Suppressor macrophage treated with lipopolysaccharide for 4 hours (primary cell): ENCODE results near the gene SH3TC2.

Experiments used
- DNase-seq: peaks from one replicate; pipeline ENCODE4 v3.0.0-alpha.2; 2020

The SH3TC2 gene

DNA sequence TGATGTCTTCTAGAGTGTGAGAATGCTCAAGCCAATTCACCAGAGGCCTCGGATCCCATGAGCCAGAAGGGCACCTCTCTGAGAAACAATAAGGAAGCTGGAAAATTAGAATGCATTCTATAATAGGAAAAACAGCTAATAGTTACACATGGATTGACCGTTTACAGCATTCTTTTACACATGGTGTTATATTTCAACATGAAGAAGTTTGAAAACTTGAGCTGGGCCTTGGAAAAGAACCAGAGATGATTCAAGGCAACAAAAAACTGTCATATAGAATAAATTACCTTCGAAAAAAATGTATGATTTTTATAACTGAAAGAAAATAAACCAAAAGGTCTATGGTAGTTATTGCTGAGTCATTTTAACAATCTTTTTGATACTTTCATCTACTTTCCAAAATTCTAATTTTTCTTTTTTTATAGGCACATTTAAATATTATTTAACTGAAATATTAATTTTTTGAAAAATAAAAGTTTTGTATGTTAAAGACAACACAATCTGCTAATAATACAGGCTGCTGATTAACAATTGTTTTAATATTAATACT lies 6.2 kb downstream of the SH3TC2 start:
- no peak for DNase-seq

DNA sequence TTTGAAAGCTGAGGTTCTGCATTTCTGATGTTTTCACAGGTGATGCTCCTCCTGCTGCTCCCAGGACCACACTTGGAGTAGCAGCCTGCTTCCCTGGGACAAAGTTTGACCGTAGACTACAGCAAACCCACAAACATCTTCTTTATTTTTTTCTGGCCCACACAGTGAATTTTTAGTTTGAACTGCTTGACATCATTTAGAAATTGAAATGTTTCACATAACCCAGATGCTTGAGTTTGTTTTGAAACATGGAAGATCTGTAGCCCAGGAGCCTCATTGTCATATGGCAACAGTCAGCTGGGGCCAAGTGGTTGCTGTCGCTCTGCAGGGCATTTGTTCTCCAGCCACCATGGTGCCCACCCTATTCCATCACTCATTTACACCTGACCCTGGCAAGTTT lies 8.4 kb downstream of the SH3TC2 start:
- DNase-seq: no peak

DNA sequence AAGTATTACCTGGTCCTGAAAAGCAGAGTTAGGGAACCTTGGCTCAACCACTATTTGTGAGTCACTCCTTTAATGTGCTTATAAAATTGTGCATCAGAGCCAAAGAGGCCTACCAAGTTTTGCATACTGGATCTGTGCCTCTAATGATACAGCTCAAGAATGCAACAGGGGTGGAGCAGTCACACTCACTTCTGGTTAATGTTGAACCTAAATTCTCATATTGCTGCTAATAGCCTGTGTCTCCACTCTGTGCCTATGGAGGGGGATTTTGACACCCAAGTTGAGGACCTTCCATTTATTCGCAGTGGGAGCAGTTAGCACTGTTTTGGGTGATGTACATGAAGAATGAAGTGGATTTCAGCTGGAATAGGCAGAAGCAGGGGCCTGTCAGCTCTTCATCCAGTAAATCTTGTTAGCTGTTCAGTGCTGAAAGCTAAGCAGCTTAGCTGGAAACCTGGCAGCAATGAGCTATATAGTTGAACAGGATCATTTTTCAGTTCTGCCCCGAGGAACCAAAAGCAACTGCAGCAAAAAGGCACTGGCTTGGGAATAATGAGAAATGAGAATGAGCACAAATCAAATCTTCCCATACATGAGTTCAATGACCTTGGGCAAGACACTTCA lies 9.7 kb downstream of the SH3TC2 start:
- no peak for DNase-seq

DNA sequence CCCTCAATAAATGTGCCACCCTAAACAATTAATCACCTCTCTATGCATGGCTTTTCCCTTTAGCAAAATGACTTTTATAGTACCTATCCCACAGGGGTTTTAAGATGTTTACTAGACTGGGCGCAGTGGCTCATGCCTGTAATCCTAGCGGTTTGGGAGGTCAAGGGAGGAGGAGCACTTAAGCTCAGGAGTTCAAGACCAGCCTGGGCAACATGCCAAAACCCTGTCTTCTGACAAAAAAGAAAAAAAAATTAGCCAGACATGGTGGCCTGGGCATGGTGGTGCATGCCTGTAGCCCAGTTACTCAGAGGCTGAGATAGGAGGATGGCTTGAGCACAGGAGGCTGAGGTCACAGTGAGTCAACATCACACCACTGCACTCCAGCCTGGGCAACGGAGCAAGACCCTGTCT lies 13.5 kb downstream of the SH3TC2 start:
- DNase-seq: no peak

DNA sequence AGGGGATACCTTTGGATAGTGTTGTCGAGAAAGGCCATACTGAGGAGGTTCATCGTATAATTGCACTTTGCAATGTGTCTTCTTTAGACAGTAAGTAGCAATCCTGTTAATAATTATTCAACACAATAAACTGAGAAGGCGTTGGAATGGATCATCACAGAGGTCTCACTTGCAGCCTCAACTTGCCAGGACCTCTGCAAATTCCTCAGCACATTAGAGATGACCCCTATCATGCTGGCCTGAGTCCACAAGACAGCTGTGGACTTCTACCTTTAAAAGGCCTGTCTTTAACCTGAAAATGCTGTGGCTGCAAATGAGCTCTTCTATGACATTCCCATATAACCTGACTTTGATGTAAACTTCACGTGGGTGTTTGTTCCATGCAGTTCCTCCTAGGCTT lies 14.1 kb downstream of the SH3TC2 start:
- DNase-seq: no peak

DNA sequence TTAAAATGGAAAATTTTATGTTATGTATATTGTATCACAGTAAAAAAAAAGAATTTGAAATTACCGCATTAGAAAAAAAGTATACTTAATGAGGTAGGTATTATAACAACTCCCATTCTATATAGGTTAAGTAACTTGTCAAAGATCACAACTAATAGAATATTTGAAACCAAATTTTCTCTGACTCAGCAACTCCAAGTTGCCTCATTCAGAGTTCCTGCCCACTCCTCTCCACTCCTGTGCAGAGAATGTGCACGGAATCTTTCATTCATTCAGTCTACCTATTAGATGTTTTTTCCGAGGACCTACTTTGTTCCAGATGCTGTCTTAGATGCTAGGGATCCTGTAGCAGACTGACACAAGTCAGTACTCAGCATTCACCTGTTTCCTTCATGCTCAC lies 15.4 kb downstream of the SH3TC2 start:
- no peak for DNase-seq

DNA sequence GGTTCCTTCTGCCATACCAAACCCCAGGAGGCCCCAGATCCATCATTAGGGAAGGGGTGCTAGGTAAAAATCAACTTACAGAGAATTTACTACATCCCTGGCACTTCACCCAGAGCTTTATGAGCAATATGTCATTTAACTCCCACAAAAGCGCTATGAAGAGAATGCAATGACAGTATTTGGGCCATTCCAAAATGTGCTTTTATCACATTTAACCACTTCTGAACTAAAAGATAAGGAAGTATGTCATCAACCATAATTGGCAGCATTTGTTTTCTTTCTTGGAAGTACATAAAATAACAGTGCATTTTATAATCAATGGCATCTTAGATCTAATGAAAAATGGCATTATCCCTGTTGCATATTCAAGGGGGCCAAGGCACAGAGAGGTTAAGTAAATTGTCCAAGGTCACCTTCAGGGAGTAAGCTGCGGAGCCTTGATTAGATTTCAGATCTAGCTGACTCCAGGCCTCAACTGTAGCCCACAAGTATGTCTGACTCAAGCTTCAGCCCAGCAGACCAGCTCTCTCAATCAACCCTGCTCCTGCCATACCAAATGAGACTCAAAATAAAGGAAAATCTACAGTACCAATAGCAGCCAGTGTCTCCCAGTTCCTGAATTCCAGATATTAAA lies 16.5 kb downstream of the SH3TC2 start:
- DNase-seq: no peak

DNA sequence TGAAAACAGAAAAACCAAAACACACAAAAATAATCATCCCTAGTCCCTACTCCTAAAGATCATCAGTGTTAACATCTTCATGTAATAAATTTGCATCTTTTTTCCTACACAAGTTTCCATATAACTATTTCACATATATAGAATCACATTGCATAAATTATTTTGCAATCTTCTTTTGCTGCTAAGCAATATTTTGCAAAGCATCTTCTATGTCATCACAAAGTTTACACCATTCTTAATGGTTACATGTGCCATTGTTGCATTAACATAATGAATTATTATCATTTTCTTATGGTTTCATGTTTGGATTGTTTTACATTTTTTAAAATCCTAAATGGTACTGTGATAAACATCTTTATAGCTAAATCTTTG lies 17.8 kb downstream of the SH3TC2 start:
- peak; percentile 48 for DNase-seq

DNA sequence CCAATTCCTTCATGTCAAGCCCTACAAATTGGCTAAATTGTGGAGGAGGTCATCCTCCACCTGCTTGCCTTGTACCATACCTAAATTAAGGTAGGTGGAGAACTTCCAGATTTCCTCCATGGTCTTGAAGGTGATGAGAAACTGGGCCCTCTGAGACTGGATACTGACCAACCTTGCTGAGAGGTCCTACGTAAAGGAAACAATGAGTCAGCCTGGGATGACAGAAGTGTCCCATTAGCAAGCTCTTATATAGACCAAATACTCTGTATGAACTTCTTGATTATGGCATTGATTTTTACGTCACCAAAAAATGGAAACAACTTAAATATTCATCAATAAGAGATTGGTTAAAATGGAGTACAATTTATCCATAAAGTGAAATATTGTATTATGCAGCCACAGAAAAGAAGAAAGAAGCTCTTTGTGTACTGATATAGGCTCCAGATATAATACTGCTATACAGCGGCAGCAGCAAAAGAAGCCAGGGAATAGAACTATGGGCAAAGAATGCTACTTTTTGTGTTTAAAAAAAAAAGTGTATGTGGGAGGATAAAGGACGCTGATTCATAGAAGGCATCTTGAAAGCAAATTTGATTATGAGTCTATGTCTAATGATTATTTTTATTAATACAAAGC lies 18.3 kb downstream of the SH3TC2 start:
- peak; percentile 57 for DNase-seq

DNA sequence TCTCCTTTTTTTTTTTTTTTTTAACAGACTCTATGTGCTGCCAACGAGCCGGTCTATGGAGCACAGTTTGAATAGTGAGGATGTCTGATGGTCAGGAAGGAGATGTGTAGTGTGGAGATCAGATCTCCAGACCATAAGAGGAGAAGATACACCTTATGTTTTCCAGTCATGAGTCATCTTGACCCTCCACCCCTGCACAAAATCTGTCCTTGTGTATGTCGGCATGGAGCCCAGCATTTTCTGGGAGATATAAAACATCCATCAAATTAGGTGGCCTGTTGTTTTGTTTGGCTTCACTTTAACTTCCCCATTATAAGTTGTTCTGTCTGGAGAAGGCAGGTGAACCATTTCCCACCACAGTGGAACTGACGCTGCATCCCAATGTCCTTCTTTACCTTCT lies 19.2 kb downstream of the SH3TC2 start:
- no peak for DNase-seq

DNA sequence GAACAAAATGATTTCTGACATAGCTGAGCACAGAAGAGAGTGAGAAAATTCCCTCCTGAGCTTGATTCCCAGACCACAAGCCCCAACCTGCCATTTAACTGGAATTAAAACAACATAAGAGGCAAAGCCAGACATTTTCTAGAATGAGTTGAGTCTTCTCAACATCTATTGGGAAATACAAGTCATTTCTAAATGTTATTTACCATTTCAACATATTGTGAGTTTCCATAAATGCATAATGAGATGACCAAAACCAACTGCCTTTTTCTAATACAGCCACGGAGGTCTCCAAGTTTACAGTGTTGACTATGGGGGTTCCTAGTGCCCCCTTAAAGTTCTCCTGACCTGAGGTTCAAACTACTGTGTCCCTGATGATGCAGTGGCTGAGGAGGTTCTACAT lies 20.0 kb downstream of the SH3TC2 start:
- DNase-seq: no peak

DNA sequence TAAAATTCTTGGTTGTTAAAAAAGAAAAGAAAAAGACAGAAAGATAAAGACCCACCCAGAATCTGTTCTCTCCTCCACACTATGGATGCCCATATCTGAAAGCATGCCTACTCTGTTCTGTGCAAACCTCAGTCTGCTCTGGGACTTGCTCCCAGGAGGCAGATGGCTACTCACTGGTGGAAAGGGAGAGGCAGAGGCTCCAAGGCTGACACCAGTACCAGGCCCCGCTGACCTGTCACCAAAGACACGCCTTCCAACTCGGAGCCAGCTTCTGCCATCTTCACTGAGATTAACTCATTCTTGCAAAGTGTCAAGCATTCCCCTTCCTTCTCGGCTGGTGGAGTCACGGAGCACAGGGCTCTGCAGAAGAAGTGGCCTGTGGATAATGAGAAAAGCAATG lies 21.6 kb downstream of the SH3TC2 start:
- DNase-seq: no peak

DNA sequence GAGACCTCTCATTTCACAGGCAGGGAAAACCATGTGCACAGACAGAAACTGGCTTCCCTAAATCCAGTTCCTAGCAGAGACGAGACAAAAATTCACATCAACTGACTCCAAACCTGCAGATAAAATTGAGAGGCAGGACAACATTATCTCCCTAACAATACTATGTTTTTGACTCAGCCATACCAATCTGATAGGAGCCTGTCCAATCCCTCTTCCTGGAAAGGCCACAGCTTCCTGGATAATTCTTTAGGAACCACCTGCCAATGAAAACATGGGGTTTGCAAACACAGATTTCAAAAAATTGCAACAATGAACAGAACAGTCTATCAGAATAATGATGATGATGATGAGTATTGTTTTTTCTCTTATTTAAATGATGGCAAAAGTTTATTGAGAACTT lies 22.4 kb downstream of the SH3TC2 start:
- DNase-seq: no peak

DNA sequence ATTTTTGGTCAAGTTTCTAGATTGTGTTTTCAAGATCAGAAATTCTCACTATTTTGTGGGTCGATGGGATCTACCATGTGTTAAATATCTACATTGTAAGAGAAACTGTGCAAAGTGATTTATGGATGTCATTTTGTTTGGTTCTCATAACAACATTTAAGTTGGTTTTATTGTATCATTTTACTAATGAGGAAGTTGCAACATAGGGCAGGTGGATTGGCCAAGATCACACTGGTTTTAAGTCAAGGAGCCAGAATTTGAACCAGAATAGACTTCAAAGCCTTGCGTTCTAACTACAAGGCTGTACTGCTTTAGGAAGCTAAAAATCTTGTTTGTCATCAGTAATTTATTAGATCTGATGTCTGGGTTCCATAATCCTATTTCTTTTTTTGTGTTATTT lies 23.4 kb downstream of the SH3TC2 start:
- DNase-seq: peak; percentile 39

DNA sequence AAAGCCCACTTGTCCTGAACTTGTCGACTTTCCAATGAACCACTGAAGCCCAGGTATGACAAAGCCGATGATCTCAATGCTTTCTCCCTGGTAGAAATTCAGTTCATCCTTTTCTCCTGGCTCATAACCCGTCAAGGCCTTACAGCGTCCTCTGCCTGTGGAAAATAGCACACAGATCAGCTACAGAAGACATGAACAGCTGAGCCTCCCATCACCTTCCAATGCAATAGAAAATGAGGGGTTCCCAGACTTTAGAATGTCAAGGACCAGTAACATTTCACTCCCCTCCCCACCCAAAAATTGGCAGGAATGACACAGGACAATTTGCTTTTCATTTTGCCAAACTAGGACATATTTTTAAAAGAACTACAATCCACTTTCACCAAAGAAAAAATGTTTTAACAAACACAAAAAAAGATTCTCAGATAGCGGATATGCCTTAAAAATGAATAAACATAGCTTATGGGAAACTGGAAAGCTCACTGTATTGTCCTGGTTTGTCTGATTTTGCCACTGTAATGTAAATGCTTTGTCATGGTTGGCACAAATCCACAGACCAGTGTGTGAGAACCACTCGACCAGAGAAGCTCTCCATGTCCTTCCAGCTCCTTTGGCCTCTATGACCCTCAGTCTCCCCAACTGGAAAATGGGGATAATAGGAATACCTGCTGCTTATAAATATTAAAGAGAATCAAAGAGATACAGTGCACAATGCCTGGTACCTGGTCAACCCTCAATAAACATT lies 24.4 kb downstream of the SH3TC2 start:
- DNase-seq: no peak

DNA sequence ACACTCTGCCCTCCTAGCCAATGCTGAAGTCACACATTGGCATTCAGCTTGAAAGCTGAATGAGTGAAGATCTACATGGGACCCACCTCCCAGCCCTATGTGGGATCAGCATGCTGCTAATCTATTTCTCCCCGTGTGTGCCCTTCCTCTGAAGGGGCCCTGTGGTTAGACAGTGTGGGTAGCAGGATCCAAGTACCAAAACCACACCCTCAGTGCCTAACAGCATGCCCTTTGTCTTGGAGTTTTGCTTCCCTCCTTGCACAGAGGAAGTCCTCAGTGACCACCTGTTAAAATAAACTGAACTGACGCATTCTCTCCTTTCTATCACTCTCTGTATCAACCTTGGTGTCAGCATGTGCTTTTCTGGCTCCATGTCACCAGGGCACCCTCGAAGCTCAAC lies 25.0 kb downstream of the SH3TC2 start:
- DNase-seq: peak; percentile 37

DNA sequence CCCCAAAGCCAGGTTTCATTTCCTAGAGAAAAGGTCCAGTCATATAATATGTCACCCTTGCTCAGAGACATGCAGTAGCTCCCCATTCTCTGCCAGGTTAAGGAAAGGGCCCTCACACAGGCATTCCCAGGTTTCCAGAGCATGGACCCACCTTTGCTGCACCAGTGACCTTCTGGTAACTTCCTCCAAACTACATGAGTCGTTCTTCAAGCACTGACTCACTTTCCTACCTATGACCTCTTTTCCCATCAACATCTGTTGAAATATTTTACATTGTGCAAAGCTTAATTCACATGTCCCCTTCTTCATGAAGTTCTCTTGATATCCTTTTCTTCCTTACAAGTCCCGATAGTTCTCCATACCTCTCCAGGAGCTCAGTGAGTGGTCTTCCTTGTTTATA lies 25.9 kb downstream of the SH3TC2 start:
- DNase-seq: peak; percentile 21

DNA sequence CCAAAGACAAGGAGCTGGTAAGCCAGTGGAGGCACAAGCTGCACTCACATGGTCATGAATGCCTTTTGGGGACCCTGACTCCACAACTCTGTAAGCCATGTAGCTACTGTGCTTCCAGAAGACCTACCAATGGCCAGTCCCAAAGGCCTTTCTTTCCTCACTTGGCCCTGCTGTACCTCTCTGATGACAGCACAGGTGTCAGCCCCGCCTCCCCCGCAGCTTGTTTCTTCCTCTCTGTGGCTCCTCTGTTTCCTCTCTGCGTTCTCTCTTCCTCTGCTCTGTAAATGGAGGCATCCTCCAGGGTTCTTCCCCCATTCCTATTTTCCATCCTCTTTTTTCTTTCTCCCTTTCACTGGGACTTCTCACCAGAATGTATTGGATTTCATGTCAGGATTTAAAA lies 26.7 kb downstream of the SH3TC2 start:
- no peak for DNase-seq

DNA sequence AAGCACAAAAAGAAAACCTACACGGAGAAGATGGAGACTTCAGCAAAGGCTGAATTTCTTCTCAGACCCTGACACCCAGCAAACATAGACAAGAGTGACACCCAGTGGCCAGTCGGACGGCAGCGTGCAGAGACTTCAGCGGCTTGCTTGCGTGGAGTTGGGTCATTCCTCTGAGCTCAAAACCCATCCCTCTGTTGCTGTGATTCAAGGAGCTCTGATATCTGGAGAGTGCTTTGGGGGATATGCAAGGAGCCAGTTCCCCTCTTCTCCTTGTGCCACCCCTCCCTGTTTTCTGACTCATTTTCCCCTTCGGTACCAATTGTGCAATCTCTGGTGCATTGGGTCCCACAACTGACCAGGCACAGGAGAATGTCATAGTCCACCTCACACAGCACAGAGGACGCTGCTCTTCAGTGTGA lies 27.5 kb downstream of the SH3TC2 start:
- DNase-seq: peak; percentile 76

DNA sequence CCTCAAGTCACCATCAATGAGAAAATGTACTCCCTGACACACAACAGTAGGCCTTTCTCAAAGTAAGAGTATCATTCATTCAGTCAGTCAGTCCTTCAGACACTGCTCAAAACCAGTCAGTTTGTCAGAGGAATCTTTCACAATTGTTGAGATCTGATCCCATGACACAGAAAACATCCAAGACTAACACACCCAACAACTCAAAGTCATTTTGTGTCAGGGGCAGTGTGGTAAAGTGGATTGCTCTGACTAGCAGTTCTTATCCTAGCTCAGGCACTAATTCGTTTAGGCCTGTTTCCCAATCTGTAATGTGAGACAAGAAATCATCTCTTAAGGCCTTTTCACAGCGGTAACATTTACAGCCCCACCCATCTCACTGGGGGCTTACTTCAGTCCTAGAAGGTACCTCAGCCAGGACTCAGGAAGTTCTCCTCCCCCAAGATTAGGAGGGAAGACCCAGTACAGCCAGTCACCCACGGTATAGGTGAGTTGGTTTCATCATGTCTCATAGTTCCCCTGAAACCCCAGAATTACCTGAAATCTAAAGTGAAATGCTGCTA lies 31.9 kb downstream of the SH3TC2 start:
- no peak for DNase-seq

DNA sequence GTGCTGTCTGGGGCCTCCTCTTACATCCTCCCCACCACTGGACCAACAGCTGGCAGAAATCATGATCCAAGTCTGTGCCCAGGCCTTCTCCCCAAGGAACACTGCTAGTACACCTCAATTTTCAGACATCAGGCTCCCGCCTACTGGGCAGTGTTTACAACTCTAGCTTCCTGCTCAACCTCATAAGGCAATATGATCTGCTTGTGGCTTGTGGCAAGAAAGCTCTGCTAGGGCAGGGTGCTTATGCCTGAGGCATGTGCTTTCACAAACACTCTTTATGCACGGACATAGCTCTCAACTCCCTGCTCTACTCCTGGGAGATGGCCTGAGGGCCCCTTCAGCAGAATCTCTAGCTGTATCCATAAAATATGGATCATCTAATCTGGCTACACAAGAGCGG lies 32.5 kb downstream of the SH3TC2 start:
- no peak for DNase-seq

DNA sequence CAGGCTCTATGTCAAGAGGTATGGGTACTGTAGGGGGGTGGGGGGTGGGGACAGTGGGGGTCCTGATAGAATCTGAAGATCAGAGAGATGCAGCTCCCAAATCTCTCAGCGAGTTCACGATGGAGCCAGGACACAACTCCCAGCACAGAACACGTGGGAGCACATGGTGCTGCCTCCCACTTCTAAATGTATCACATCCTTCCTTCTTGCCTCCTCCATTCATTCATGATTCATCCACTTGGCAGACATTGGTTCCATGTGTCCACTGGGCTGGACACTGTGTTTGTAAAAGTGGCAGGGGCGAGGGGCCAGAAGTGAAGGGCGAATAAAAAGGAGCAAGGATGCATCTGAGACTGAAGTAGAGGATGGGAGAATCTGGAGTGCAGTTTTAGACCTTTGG lies 33.9 kb downstream of the SH3TC2 start:
- no peak for DNase-seq

DNA sequence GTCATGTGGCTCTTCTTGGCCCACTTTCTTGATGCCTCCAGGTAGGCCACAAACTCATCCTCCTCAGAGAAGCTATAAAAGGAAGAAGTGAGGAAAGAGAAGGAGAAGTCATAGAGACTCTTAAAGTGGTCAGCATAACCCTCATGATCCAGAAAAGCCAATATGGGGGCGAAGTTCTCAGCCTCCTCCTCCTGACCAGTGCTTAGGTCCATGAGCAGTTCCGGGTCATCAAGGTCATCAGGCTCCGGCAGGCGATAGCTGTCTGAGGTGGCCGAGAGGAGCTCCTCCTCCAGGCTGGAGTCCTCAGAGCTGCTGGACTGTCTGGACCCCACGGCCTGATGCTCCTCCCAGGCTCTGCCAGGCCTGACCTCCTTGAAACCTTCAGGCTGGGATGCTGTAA lies 34.7 kb downstream of the SH3TC2 start:
- no peak for DNase-seq
